ENCODE results near the gene TRPM3. TPM values are rescaled to one million over a fixed set of nuclear protein-coding genes. Genes with fewer than 3 reads are reported as not detected.

The TRPM3 gene
- total RNA-seq, 4 donors from 2014 or later = under 0.01 to 0.26 (median under 0.01) TPM

GRCh38 chr9:70911791-70912190 is 209.6 kb downstream of the TRPM3 start:
- Histone ChIP-seq H3K27ac (no peak overlapping the region), H3K4me3 (no peak overlapping the region), H3K36me3 (no peaks in the 10 kb centered on the region), H3K27me3 (no peaks in the 10 kb centered on the region), H3K4me1 (no peaks in the 10 kb centered on the region), H3K9me3 (no peaks in the 10 kb centered on the region)
- no peak for TF ChIP-seq POLR2A (IDR thresholded peaks at IDR 0.05)
- TF ChIP-seq CTCF (IDR thresholded peaks at IDR 0.05) = no peak
- DNase-seq = no peak
- WGBS, 2 donors = 89% methylated on average over 1 of the region's 1 CpG; no CpG with 5 or more reads in 1 of the 2 donors
- intact Hi-C loops (cut with DNase I) = no loop called here

DNA sequence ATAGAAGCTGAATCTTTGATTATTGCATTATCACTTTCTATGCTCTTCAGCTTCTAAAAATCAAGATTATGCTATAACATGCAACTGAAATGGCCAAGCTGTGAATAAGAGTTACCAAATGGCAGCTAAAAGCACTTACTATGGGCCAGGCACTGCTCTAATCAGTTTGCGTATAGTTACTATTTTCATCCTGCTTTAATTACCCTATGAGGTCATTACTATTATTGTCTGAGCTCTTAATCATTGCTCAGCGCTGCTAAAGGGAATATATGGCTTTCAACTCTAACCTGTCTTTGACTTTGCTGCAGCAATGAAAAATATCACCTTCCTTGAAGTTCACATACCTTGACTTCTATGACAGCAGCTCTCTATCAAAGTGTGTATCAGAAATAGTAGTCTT is 210.8 kb downstream of the TRPM3 start:
- H3K27me3 ChIP-seq = no peaks in the 10 kb centered on the region
- H3K27ac ChIP-seq = no peak overlapping the region
- 65 to 76% methylated on average over 2 of the region's 2 CpGs for WGBS, 2 donors
- no peaks in the 10 kb centered on the region for H3K4me1 ChIP-seq
- no peaks in the 10 kb centered on the region for H3K9me3 ChIP-seq
- no peak for TF ChIP-seq POLR2A (IDR thresholded peaks at IDR 0.05)
- no peak for TF ChIP-seq CTCF (IDR thresholded peaks at IDR 0.05)
- DNase-seq = no peak
- no peak overlapping the region for H3K4me3 ChIP-seq
- intact Hi-C loops (cut with DNase I) = no loop called here
- no peaks in the 10 kb centered on the region for H3K36me3 ChIP-seq

DNA sequence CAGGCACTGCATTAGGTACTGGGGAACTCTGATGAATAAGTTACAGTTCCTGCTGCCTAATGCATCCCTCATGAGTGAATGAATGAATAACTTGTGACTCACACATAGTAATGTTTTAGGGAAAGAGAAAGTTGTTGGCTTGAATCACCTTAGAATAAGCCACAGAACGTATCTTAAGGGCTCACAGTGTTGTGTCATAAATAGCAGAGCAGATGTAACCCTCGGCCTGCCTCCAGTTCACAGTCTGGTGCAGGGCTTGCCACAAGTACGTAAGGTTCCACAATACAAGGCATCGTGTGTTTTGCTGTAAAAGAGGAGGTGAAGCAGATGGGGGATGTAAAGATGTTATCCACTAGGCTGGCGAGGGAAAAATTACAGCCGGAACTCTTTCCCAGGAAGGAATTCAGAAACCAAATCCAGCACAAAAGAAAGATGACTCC is 218.7 kb downstream of the TRPM3 start:
- no peak overlapping the region for H3K4me3 ChIP-seq
- no peak for TF ChIP-seq CTCF (IDR thresholded peaks at IDR 0.05)
- no peak for TF ChIP-seq POLR2A (IDR thresholded peaks at IDR 0.05)
- no peaks in the 10 kb centered on the region for H3K4me1 ChIP-seq
- DNase-seq = no peak
- H3K27me3 ChIP-seq = peaks cover 0 to 8% (median 0%) of the 10 kb centered on the region in 4 donors
- no peaks in the 10 kb centered on the region for H3K36me3 ChIP-seq
- 31 to 51% methylated on average over 6 of the region's 6 CpGs for WGBS, 2 donors
- no peaks in the 10 kb centered on the region for H3K9me3 ChIP-seq
- intact Hi-C loops (cut with DNase I) = no loop called here
- no peak overlapping the region for H3K27ac ChIP-seq

DNA sequence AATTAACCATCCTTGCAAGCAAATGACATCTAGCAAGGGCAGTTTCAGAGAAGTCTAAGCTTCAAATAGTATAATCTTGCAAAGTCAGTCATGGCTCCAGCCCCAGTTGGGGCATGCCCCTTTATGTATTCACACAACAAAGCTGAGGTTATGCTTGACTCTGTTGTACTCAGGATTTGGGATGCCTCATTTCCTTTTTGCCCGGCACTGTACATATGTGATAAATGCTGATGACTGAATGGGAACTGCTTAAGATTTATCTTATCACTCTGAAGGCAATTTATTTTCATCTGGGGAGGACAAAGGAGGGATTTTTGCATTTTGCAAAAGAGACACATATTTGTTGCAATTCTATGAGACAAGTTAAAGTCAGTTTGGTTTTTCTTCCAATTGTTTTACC is 219.2 kb downstream of the TRPM3 start:
- H3K27ac ChIP-seq = no peak overlapping the region
- H3K9me3 ChIP-seq = no peaks in the 10 kb centered on the region
- TF ChIP-seq POLR2A (IDR thresholded peaks at IDR 0.05) = no peak
- no peak for TF ChIP-seq CTCF (IDR thresholded peaks at IDR 0.05)
- H3K27me3 ChIP-seq = peaks cover 0 to 8% (median 0%) of the 10 kb centered on the region in 4 donors
- H3K36me3 ChIP-seq = no peaks in the 10 kb centered on the region
- no peak for DNase-seq
- intact Hi-C loops (cut with DNase I) = no loop called here
- WGBS, 2 donors = 6 to 16% methylated on average over 1 of the region's 1 CpG
- no peak overlapping the region for H3K4me3 ChIP-seq
- no peaks in the 10 kb centered on the region for H3K4me1 ChIP-seq

GRCh38 chr9:70901746-70902145 is 219.7 kb downstream of the TRPM3 start:
- no peak overlapping the region for H3K27ac ChIP-seq
- DNase-seq = no peak
- H3K36me3 ChIP-seq = no peaks in the 10 kb centered on the region
- intact Hi-C loops (cut with DNase I) = no loop called here
- no peak overlapping the region for H3K4me3 ChIP-seq
- TF ChIP-seq CTCF (IDR thresholded peaks at IDR 0.05) = no peak
- no peak for TF ChIP-seq POLR2A (IDR thresholded peaks at IDR 0.05)
- H3K4me1 ChIP-seq = no peaks in the 10 kb centered on the region
- peaks cover 0 to 8% (median 0%) of the 10 kb centered on the region in 4 donors for H3K27me3 ChIP-seq
- WGBS, 2 donors = 50 to 75% methylated on average over 1 of the region's 1 CpG
- no peaks in the 10 kb centered on the region for H3K9me3 ChIP-seq

Data from esophagus squamous epithelium (tissue), 5 donors.